DMS153 treated with DMSO at 0.1 percent for 48 hours (cell line): ENCODE results near the gene TMEM164.

Experiments
- DNase-seq: peaks from one replicate; lab custom pipeline; 2025; ENCODE audit not compliant: unreplicated experiment; lab: John Stamatoyannopoulos, UW

The TMEM164 gene

GRCh38 chrX:110036162-110037033 lies 33.5 kb downstream of the TMEM164 start:
- DNase-seq: no peak

DNA sequence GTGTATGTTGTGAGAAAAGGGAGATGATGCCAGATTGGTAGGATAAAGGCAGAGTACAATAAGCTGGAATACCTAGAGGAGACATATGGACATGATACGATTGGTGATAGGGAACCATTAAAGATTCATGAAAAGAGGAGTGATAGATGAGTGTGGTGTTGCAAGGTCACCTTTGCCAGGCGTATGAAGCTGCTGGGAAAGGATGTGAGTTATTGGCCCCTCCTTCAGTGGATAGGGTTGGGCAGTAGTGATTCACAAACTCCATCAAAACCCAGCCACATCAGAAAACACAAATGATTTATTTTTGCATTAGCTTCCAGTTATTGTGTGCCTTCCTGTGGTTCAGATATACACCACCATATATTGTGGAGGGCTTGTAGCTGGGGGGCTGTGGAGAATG lies 34.3 kb downstream of the TMEM164 start:
- DNase-seq: no peak

DNA sequence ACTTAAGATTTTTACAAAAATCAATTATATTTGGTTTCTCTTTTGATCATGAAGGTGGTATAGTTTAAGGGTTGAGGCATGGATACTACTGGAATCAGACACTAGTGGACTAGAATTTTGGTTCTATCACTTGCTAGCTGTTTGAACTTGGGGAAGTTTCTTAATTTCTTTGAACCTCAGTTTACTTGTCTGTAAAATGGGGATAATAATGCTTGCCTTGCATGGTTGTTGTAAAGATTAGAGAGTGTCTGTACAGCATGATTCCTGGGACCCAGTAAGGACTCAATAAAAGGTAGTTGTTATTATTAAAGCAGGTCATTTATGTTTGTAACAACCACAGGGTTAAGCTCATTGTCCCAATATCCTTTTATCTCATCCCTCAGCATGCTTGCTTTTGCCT lies 36.0 kb downstream of the TMEM164 start:
- DNase-seq: no peak

DNA sequence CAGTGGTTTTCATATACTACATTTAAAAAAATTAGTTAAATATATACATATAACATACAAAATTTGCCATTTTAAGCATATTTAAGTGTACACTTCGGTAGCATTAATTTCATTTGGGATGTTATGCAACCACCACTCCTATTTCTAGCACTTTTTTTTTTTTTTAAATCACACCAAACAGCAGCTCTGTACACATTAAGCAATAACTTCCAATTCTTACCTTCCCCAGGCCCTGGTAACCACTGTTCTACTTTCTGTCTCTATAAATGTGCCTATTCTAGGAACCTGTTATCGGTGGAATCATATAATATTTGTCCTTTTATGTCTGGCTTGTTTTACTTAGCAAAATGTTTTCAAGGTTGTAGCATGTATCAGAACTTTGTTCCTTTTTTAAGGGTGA lies 39.1 kb downstream of the TMEM164 start:
- no peak for DNase-seq

- no peak for DNase-seq
Observed at GRCh38 chrX:110042496-110042895, 39.6 kb downstream of the TMEM164 start.

GRCh38 chrX:110043506-110043905 lies 40.6 kb downstream of the TMEM164 start:
- no peak for DNase-seq

GRCh38 chrX:110044346-110045249 lies 41.7 kb downstream of the TMEM164 start:
- DNase-seq: no peak

GRCh38 chrX:110045421-110045820 lies 42.5 kb downstream of the TMEM164 start:
- no peak for DNase-seq

- peak; percentile 28 for DNase-seq
Observed at GRCh38 chrX:110046001-110046400, 43.1 kb downstream of the TMEM164 start.

GRCh38 chrX:110046971-110047370 lies 44.1 kb downstream of the TMEM164 start:
- no peak for DNase-seq

DNA sequence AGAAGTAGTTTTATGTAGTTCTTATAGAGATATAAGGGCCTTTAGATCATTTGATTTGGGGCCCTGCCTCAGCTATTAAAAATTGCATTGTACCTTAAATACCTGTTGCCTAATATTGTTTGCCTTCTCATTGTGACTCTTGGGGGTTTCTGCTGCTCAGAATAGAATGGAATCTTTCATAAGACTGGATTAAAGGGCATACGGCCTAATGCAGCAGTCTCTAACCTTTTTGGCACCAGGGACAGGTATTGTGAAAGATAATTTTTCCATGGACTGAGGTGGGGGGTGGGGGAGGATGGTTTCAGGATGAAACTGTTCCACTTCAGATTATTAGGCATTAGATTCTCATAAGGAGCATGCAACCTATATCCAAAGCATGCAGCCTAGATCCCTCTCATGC lies 46.2 kb downstream of the TMEM164 start:
- DNase-seq: no peak

- DNase-seq: no peak
Observed at GRCh38 chrX:110050386-110050785, 47.5 kb downstream of the TMEM164 start.

- DNase-seq: no peak
Observed at GRCh38 chrX:110050901-110051300, 48.0 kb downstream of the TMEM164 start.

GRCh38 chrX:110051559-110051958 lies 48.6 kb downstream of the TMEM164 start:
- no peak for DNase-seq

DNA sequence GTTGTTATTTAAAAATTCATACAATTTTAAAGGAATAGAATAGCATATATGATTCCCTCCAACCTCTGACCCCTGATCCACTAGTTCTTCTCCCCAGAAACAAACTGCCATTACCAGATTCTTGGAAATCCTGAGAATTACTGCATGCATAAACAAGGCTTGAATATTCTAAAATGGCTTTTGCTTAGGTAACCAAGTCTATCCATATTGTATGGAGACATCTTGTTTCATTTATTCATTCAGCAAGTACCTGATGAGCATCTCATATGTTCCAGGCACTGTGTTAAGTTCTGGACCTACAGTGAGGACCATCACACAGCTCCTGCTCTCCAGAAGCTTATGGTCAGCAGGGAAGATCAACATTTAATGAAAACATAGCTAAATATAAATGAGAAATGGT lies 49.4 kb downstream of the TMEM164 start:
- DNase-seq: no peak

GRCh38 chrX:110053453-110053852 lies 50.5 kb downstream of the TMEM164 start:
- no peak for DNase-seq

DNA sequence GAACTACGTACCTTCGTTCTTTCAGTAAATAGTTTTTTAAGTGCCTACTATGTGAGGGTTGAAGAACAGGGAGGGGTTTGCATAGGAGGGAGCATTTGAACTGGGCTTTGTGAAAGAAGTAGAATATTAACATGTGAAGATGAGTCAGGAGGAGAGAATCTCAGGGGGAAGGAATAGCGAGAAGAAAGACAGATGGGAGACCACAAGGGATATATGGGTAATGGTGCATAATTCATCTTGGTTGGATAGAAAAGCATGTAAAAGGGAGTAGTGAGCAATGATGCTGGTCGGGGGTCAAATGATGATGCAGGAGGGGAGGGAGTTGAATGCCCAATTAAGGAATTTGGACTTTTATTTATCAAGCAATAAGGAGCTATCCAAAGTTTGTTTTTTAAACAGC lies 52.7 kb downstream of the TMEM164 start:
- DNase-seq: no peak

GRCh38 chrX:110056419-110056818 lies 53.5 kb downstream of the TMEM164 start:
- peak; percentile 5 for DNase-seq

GRCh38 chrX:110059410-110059809 lies 56.5 kb downstream of the TMEM164 start:
- DNase-seq: no peak

DNA sequence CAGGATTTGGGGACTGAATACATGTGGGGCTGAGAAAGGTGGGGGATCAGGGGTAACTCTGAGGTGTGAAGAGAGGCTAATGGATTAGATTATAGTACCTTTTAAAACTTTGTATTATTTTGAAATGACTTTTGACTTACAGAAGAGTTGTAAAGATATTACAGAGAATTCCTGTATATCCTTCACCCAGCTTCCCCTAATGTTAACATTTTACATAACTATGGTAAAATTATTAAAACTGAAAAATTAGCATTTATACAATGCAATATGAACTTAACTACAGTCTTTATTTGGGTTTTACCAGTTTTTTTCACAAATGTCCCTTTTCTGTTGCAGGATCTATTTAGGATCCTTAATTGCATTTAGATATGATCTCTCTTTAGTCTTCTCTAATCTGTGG lies 57.4 kb downstream of the TMEM164 start:
- DNase-seq: no peak

DNA sequence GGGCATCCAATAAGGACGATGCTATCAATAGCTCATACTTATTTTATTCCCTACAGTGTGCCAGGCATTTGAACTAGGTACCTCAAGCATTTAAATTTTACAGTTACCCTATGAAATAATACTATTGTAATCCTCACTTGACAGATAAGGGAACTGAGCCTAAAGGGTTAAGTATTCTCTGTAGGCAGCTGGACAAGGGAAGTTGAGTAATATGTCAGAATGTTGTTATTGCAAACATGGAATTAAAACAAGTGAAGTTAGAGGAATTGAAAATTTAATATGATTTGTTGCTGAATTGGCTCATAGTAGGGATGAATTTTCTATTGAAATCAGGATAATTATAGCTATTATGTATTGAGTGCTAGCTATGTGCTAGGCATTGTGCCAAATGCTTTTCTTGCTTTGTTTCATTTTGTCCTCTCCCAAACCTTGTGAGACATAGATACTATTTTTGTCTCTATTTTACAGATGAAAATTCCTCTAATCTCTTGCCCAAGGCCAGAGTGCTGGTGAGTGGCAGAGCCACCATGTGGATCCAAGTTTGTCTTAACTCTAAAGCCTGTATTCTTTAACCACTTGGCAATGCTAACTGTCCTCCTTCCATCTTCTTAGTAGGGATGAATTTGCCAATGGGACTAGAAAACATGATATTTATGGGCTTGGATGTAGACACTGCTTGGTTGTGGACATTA lies 58.1 kb downstream of the TMEM164 start:
- no peak for DNase-seq
